ENCODE results near the gene GRSF1. TPM values are rescaled to one million over a fixed set of nuclear protein-coding genes. Genes with fewer than 3 reads are reported as not detected.

Gene GRSF1
- total and polyA plus RNA-seq, 2 of the 13 experiments (the other 11 are each of a cell fraction or from before 2014, with no cell fraction given) = 66.5 to 103 TPM

GRCh38 chr4:70838666-70839588 lies 763 bp downstream of the GRSF1 start (continued):
- TF ChIP-seq HIC2 (CRISPR knock-in tag; IDR thresholded peaks at IDR 0.05; ENCODE audit: low read depth) (no peak), ZNF569 (CRISPR knock-in tag; IDR thresholded peaks at IDR 0.05; ENCODE audit: borderline replicate concordance) (no peak), ZNF282 (IDR thresholded peaks at IDR 0.05; ENCODE audit: partially characterized antibody) (no peak), IRF2 (CRISPR knock-in tag; IDR thresholded peaks at IDR 0.05) (peak; percentile 56), STAT5B (CRISPR knock-in tag; IDR thresholded peaks at IDR 0.05) (no peak), POLR2AphosphoS5 (IDR thresholded peaks at IDR 0.05; ENCODE audit: low read depth, low read length) (no peak), TFAP4 (IDR thresholded peaks at IDR 0.05; ENCODE audit: borderline replicate concordance, low read depth) (no peak), ZNF333 (CRISPR knock-in tag; IDR thresholded peaks at IDR 0.05; ENCODE audit: borderline replicate concordance) (peak; percentile 77; the same call in 1 of the 2 replicates), ZUFSP (CRISPR knock-in tag; IDR thresholded peaks at IDR 0.05; ENCODE audit: borderline replicate concordance) (no peak), BCL3 (CRISPR knock-in tag; IDR thresholded peaks at IDR 0.05) (no peak), ZNF652 (CRISPR knock-in tag; IDR thresholded peaks at IDR 0.05; ENCODE audit: borderline replicate concordance, low read depth) (no peak), ARID3A (IDR thresholded peaks at IDR 0.05; ENCODE audit: low read depth, low read length) (no peak), ZNF234 (CRISPR knock-in tag; conservative IDR thresholded peaks at IDR 0.05) (no peak), MLX (CRISPR knock-in tag; IDR thresholded peaks at IDR 0.05) (no peak), ZNF276 (CRISPR knock-in tag; IDR thresholded peaks at IDR 0.05; ENCODE audit: low read depth) (no peak), RBM22 (optimal IDR thresholded peaks at IDR 0.05; ENCODE audit: low read length) (no peak), ZNF879 (CRISPR knock-in tag; IDR thresholded peaks at IDR 0.05) (0 out of 2 replicates have a peak, but pooled peaks have one; percentile 54)
